ENCODE results near the gene TPSD1. TPM values are rescaled to one million over a fixed set of nuclear protein-coding genes. Genes with fewer than 3 reads are reported as not detected.
A peak's percentile ranks its signal among the peaks of the same experiment; 100 is the strongest.
"Not testable (repeated sequence)": the region's sequence is repeated elsewhere in the genome, so short reads cannot be mapped to it uniquely, and the experiment has no call there.

Gene TPSD1
- total and polyA plus RNA-seq, 9 of the 15 experiments (the other 6 are each of a cell fraction or from before 2014, with no cell fraction given): not detected

DNA sequence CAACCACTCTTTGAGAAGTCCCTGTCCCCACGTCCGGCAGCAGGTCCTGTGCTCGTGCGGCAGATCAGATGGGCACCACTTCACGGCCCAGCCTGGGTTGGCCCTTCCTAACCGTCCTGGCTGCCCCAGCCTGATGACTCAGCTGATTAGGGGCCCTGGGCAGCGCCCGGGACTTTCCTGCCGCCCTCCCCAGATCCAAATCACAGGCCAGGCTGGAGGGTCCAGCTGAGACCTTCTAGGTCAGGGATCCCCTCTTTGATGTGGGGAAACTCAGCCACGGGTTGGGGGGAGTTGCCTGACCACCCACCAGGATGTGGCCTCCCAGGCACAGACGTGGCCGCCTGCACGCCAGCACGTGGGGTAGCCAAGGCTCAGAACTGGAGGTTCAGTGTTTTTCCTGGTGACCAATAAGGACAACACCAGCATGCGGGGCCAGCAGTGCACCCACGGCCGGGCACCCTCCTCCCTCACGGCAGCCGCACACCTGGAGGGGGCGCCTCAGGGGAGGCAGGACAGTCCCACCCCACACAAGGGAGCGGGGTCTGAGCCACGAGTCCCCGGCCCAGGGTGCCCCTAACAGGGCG, 30.0 kb upstream of the TPSD1 start:
- CTCF ChIA-PET (ENCODE audit: low intra/inter-chr PET ratio); H3K4me3 ChIP-seq; BruUV-seq (replicated peaks); H3K9me3 ChIP-seq (replicated peaks; ENCODE audit: control insufficient read depth, insufficient read depth, low read depth, low read length); H3K9me1 ChIP-seq (ENCODE audit: control insufficient read depth, insufficient read depth, low read length); ATAC-seq; H3K9ac ChIP-seq (ENCODE audit: insufficient read depth in 1 of 2, low read depth in 2 of 2, low read length in 2 of 2); in situ Hi-C loops (cut with MboI); intact Hi-C loops (cut with micrococcal nuclease); DNase-seq (ENCODE audit: extremely low read depth in 1 of 4, low spot score in 3 of 4); H3K27ac ChIP-seq (ENCODE audit: extremely low read depth, low read depth, low read length); H3K36me3 ChIP-seq (ENCODE audit: control insufficient read depth, insufficient read depth, low read length); H3K4me2 ChIP-seq (ENCODE audit: insufficient read depth, low read length); H3K79me2 ChIP-seq (ENCODE audit: control insufficient read depth, insufficient read depth, low read length); H2AFZ ChIP-seq (ENCODE audit: low read depth, low read length): not testable (repeated sequence)
- Histone ChIP-seq H4K20me1 (replicated peaks; ENCODE audit: control insufficient read depth, insufficient read depth, low read length) (peaks cover 13% of the 10 kb centered on the region; the same call in 1 of the 2 replicates), H3K27me3 (ENCODE audit: control insufficient read depth in 2 of 2, insufficient read depth in 2 of 2, low read length in 2 of 2) (peaks cover 25 to 47% of the 10 kb centered on the region in 2 experiments), H3K4me1 (replicated peaks in 1 of 2; ENCODE audit: control insufficient read depth in 2 of 2, insufficient read depth in 2 of 2, low read length in 2 of 2) (peaks cover 0 to 34% of the 10 kb centered on the region in 2 experiments; a peak in 2 of 5 replicates)
- POLR2A ChIA-PET: interaction anchor here (0.6 kb wide), 1 partner anchor 13 kb away, joined by 3 read pairs; no protein-coding TSS in a partner anchor
- peak; percentile 15 for FAIRE-seq
- 5% methylated on average over 11 of the region's 24 CpGs for whole genome bisulfite sequencing (ENCODE audit: insufficient coverage, low coverage, missing lambda C conversion rate)

DNA sequence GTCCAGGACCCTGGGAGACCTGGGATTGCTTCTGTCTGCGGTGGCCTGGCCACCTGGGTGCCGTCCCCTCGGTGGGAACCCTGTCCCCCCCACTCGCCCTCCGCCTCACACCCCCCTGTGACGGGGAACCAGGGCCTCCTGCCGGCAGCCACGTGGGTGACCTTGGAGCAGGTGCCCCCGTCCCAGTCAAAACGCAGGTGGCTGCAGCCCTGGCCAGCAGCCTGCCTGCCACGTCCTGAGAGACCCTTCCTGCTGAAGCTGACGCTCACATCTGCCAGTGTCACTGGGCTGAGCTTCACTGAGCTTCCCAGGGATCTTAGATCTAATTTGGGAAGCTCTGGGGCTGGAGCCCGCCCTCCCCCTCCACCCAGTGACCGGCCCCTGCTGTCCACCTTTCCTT, 29.2 kb upstream of the TPSD1 start:
- ATAC-seq; H2AFZ ChIP-seq (ENCODE audit: low read depth, low read length); FAIRE-seq; DNase-seq (ENCODE audit: extremely low read depth in 1 of 4, low spot score in 3 of 4); H3K4me3 ChIP-seq; H3K9ac ChIP-seq (ENCODE audit: insufficient read depth in 1 of 2, low read depth in 2 of 2, low read length in 2 of 2); in situ Hi-C loops (cut with MboI); BruUV-seq (replicated peaks); CTCF ChIA-PET (ENCODE audit: low intra/inter-chr PET ratio); POLR2A ChIA-PET; H3K79me2 ChIP-seq (ENCODE audit: control insufficient read depth, insufficient read depth, low read length); intact Hi-C loops (cut with micrococcal nuclease); H3K9me1 ChIP-seq (ENCODE audit: control insufficient read depth, insufficient read depth, low read length); H3K36me3 ChIP-seq (ENCODE audit: control insufficient read depth, insufficient read depth, low read length); H3K9me3 ChIP-seq (replicated peaks; ENCODE audit: control insufficient read depth, insufficient read depth, low read depth, low read length); H3K27ac ChIP-seq (ENCODE audit: extremely low read depth, low read depth, low read length); H3K4me2 ChIP-seq (ENCODE audit: insufficient read depth, low read length): not testable (repeated sequence)
- Histone ChIP-seq H3K27me3 (ENCODE audit: control insufficient read depth in 2 of 2, insufficient read depth in 2 of 2, low read length in 2 of 2) (peaks cover 16 to 38% of the 10 kb centered on the region in 2 experiments), H4K20me1 (replicated peaks; ENCODE audit: control insufficient read depth, insufficient read depth, low read length) (peaks cover 13% of the 10 kb centered on the region; the same call in 1 of the 2 replicates), H3K4me1 (replicated peaks in 1 of 2; ENCODE audit: control insufficient read depth in 2 of 2, insufficient read depth in 2 of 2, low read length in 2 of 2) (peaks cover 0 to 26% of the 10 kb centered on the region in 2 experiments; a peak in 2 of 5 replicates)
- WGBS (ENCODE audit: insufficient coverage, low coverage, missing lambda C conversion rate): 6% methylated on average over 8 of the region's 14 CpGs

DNA sequence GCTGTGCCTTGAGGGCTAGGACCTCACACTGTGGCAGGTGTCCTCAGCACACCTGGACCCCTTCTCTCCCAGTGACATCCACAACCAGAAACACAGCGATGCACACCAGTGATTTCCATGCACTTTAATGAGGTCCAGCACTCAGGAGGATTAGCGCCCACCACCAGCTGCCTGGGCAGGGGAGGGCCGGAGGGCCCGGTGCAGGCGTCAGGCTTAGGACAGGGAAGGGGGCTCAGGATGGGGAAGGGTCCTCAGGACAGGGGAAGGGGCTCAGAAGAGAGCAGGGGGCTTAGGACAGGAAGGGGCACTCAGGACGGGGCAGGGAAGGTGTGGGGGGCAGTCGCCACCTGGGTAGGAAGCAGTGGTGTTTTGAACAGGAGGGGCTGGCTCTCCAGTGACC, 27.6 kb upstream of the TPSD1 start:
- H3K36me3 ChIP-seq (ENCODE audit: control insufficient read depth, insufficient read depth, low read length); BruUV-seq (replicated peaks); H4K20me1 ChIP-seq (replicated peaks; ENCODE audit: control insufficient read depth, insufficient read depth, low read length); DNase-seq (ENCODE audit: extremely low read depth in 1 of 4, low spot score in 3 of 4); H3K4me3 ChIP-seq; in situ Hi-C loops (cut with MboI); intact Hi-C loops (cut with micrococcal nuclease); H3K9me1 ChIP-seq (ENCODE audit: control insufficient read depth, insufficient read depth, low read length); H3K79me2 ChIP-seq (ENCODE audit: control insufficient read depth, insufficient read depth, low read length); H3K4me2 ChIP-seq (ENCODE audit: insufficient read depth, low read length); H2AFZ ChIP-seq (ENCODE audit: low read depth, low read length); ATAC-seq; H3K9ac ChIP-seq (ENCODE audit: insufficient read depth in 1 of 2, low read depth in 2 of 2, low read length in 2 of 2); H3K27ac ChIP-seq (ENCODE audit: extremely low read depth, low read depth, low read length); H3K9me3 ChIP-seq (replicated peaks; ENCODE audit: control insufficient read depth, insufficient read depth, low read depth, low read length); FAIRE-seq; POLR2A ChIA-PET; CTCF ChIA-PET (ENCODE audit: low intra/inter-chr PET ratio): not testable (repeated sequence)
- Histone ChIP-seq H3K27me3 (ENCODE audit: control insufficient read depth in 2 of 2, insufficient read depth in 2 of 2, low read length in 2 of 2) (peaks cover 2 to 23% of the 10 kb centered on the region in 2 experiments; a peak in 4 of 5 replicates), H3K4me1 (replicated peaks in 1 of 2; ENCODE audit: control insufficient read depth in 2 of 2, insufficient read depth in 2 of 2, low read length in 2 of 2) (peaks cover 0 to 21% of the 10 kb centered on the region in 2 experiments; a peak in 2 of 5 replicates)
- WGBS (ENCODE audit: insufficient coverage, low coverage, missing lambda C conversion rate): 20% methylated on average over 4 of the region's 7 CpGs

DNA sequence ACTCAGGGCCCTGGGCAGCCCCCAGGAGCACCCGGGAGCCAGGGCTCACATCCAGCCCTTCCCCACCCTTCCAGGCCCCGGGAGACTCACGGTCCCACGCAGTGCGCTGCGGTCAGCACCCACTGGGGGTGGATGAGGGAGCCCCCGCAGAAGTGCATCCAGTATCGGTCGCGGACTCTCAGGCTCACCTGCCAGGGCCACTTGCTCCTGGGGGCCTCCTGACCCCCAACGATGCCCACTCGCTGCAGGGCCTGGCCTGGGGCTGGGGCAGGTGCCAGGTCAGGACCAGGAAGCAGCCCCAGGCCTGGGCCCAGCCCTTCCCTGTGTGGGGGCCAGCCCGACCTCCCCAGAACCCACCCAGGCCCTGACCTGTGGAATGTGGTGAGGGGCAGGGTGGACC, 26.4 kb upstream of the TPSD1 start:
- H4K20me1 ChIP-seq (replicated peaks; ENCODE audit: control insufficient read depth, insufficient read depth, low read length); H2AFZ ChIP-seq (ENCODE audit: low read depth, low read length); intact Hi-C loops (cut with micrococcal nuclease); H3K9ac ChIP-seq (ENCODE audit: insufficient read depth in 1 of 2, low read depth in 2 of 2, low read length in 2 of 2); POLR2A ChIA-PET; FAIRE-seq; H3K4me2 ChIP-seq (ENCODE audit: insufficient read depth, low read length); ATAC-seq; H3K79me2 ChIP-seq (ENCODE audit: control insufficient read depth, insufficient read depth, low read length); H3K27ac ChIP-seq (ENCODE audit: extremely low read depth, low read depth, low read length); H3K9me3 ChIP-seq (replicated peaks; ENCODE audit: control insufficient read depth, insufficient read depth, low read depth, low read length); H3K9me1 ChIP-seq (ENCODE audit: control insufficient read depth, insufficient read depth, low read length); DNase-seq (ENCODE audit: extremely low read depth in 1 of 4, low spot score in 3 of 4); CTCF ChIA-PET (ENCODE audit: low intra/inter-chr PET ratio); in situ Hi-C loops (cut with MboI); H3K4me3 ChIP-seq; BruUV-seq (replicated peaks); H3K36me3 ChIP-seq (ENCODE audit: control insufficient read depth, insufficient read depth, low read length): not testable (repeated sequence)
- WGBS (ENCODE audit: insufficient coverage, low coverage, missing lambda C conversion rate): 4% methylated on average over 5 of the region's 13 CpGs
- Histone ChIP-seq H3K27me3 (ENCODE audit: control insufficient read depth in 2 of 2, insufficient read depth in 2 of 2, low read length in 2 of 2) (peaks cover 0 to 11% of the 10 kb centered on the region in 2 experiments; a peak in 3 of 5 replicates), H3K4me1 (replicated peaks in 1 of 2; ENCODE audit: control insufficient read depth in 2 of 2, insufficient read depth in 2 of 2, low read length in 2 of 2) (peaks cover 0 to 13% of the 10 kb centered on the region in 2 experiments; a peak in 1 of 5 replicates)
